GM19324 (cell line): Measurements from ENCODE around the gene DISC1.
"Not testable (repeated sequence)": the region's sequence is repeated elsewhere in the genome, so short reads cannot be mapped to it uniquely, and the experiment has no call there.

Source experiments
- ATAC-seq: cut with Tn5 transposase; IDR thresholded peaks from one replicate; pipeline ENCODE4 v1.9.1; 2021; ENCODE audit warnings: mild to moderate bottlenecking, moderate library complexity; ENCODE audit not compliant: unreplicated experiment, low FRiP score

The DISC1 gene

GRCh38 chr1:231626535-231626950 is at the start of gene DISC1:
Gene DISC1, plus strand, starts transcription at chr1:231626790. Its CDS starts 78 bp downstream, at chr1:231626868.
- ATAC-seq = no peak

GRCh38 chr1:231576804-231577718 is 49.5 kb upstream of the DISC1 start:
- no peak for ATAC-seq

- no peak for ATAC-seq
These were observed 45.7 kb upstream of the DISC1 start for GRCh38 chr1:231580874-231581273.

DNA sequence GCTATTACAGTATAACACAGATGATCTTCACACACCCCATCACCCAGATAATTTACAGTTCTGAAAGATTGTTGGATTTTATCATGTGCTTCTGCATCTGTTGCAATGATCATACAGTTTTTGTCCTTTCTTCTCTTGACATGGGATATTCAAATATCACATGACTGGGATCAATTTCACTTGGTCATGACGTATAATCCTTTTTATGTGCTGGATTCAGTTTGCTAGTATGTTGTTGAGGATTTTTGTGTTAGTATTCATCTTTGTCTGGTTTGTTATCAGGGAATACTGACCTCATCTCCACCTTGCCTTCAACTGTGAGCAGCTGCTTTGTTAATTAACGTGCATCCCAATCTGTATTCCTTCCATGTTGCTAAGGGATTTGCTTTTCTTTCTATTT is 44.7 kb upstream of the DISC1 start:
- no peak for ATAC-seq

DNA sequence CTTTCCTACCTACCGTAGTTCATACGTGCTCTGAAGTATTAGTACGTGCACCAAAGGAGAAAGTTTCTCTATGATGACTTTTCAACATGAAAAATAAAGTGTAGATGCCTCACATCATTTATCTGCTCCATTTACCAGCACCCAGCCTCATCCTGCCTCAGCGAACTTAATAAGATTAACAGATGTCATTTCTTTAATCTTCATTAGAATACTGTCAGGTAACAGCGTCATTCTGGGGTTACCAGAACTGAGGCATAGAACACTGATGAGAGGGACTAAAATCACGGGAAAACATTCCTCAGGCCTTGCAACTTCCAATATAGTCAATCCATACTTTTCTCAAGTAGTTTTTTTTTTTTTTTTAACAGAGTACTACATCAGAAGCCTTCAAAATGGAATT is 43.2 kb upstream of the DISC1 start:
- no peak for ATAC-seq

GRCh38 chr1:231584117-231584516 is 42.5 kb upstream of the DISC1 start:
- no peak for ATAC-seq

DNA sequence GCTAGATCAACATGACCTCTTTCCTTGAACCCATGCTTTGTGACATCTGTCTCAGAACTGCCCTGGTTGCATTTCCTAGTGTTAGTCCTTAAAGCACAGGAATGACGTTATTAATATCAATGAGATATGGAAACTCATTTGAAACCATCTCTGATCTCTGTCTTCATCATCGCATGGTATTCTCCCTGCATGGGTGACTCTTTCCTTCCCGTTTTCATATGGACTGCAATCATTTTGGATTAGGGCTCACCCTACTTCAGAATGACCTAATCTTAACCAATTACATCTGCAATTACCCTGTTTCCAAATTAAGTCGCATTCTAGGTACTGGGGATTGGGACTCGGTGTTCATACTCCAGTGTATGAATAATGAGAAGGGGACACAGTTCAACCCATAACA is 41.7 kb upstream of the DISC1 start:
- no peak for ATAC-seq

GRCh38 chr1:231590453-231591198 is 36.0 kb upstream of the DISC1 start:
- no peak for ATAC-seq

DNA sequence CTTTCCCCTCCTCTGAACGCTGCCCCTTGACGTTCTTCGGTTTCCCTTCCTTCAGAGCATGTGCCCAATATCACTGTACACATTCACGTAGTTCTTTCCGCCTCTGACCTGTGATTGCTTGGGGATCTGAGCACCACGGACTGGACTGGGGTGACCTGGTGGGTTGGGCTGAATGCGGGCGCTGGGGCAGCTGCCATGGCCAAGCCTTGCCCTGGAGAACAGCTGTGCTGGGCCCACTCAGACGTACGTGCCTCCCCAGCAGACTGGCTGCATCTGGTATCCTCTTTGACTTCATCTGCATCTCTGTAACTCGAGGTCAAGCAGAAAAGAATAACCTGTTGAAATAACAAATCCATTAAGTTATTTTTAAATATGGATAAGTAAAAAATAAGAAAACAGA is 35.1 kb upstream of the DISC1 start:
- no peak for ATAC-seq

DNA sequence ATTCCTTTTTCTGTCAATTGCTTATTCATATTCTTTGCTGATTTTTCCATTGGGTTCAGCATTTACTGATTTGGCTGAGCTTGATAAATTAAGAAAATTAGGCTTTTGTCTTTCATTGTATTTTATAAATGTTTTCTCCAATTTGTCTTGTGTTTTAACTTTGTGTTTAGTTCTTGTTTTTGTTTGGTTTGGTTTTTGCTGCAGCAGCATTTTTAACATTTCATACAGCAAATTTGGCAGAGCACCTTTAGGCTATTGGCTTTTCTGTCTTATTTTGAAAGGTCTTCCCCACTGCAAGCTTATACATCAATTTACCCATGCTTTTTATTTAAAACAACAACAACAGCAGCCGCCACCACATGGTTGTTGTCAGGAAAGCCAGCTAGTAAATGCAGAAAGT is 33.8 kb upstream of the DISC1 start:
- ATAC-seq = no peak

GRCh38 chr1:231593264-231593663 is 33.3 kb upstream of the DISC1 start:
- ATAC-seq = not testable (repeated sequence)

DNA sequence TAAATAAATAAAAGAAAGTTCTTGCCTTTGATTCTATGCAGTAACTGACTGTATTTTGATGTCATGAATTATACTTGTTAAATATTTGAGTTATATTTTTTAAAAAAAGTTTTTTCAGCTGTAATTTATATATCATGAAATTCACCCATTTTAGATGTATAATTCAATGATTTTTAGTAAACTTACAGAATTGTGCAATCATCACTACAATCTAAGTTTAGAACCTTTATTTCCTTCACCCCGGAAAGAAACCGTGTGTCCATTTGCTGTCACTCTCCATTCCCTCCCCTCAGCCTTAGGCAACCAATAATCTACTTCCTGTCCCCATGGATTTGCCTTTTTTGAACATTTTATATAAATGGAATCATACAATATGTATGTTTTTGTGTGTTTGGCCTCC is 32.5 kb upstream of the DISC1 start:
- ATAC-seq = no peak

- no peak for ATAC-seq
These were observed 31.8 kb upstream of the DISC1 start for GRCh38 chr1:231594749-231595148.

DNA sequence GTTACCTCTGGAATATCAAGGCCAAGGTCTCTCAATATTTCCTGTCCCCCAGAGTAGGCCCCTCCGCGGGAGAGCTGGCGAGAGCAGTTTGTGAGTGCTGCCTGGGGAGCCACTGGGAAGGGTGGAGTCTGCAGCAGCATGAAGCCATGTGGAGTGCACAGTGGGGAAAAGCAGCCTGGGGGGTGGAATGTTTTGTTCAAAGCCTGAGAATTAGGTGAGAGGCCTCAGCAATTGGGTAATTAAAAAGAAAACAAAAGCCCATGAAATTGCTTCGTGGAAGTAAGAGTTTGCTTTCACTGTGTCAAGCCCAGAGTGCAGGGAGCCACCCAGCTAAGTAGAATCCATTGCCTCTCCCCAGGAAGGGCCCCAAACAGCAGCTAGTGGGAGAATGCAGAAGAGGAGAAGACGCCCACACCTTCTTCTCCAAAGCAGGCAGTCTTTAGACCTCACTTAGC is 30.2 kb upstream of the DISC1 start:
- ATAC-seq = no peak

DNA sequence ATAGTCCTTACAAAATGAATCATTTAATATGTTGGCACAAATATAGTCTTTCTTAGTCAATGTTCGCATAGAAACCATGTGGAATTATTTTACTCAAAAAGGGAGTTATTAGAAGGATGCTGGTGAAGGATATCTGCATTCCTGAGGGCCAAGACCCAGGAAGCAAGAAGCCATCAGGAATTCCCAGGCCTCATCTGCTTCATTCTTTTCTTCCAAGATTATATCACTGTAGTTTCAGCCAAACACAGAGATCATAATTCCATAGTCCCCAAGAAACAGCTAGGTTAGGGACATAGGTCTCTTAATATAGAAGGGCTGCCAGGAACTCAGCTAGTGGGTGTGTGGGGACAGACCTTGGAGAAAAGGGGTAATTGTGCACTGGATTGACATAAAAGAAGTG is 28.6 kb upstream of the DISC1 start:
- ATAC-seq = no peak

- ATAC-seq = no peak
These were observed 26.1 kb upstream of the DISC1 start for GRCh38 chr1:231600458-231600976.

GRCh38 chr1:231601824-231602672 is 24.5 kb upstream of the DISC1 start:
- no peak for ATAC-seq

DNA sequence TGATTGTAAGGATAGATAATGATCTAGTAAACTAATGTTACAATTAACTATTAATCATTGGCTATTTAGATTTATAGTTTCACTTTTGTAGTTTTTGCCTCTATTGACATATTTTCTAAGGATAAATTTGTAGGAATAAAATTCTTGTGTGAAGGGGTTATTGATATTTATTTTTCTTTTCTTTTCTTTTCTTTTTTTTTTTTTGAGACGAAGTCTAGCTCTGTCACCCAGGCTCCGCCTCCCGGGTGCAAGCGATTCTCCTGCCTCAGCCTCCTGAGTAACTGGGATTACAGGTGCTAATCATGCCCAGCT is 24.0 kb upstream of the DISC1 start:
- no peak for ATAC-seq

DNA sequence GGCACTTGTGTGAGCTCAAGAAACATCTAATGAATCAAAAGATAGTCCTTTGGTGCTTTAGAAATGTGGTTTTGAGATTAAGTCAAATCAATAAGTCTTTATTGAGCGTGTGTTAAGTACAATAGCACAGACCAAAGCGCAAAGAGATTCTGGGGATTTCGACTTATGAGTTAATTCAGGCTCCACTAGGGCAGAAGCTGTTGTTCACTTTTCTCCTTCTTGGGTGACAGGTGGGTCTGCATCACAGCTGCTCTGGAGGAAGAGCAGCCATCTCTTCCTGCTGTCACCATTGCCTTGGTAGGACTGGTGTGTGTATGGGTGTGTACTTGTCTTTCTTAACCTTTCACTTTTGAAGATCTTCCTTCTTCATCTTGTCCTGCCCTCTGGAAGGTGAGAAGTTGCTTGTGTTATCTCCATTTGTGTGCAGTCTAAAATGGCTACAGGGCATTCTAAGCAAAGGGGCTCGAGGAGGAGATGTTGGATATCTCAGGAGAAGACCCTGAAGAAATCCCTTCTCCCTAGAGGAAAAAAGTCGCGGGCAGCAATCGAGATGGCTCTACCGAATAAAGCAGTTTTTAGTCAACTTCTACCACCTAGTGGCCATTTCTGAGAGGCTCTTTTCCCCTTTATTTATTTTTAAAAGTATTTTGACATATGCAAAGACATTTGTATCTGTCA is 22.9 kb upstream of the DISC1 start:
- ATAC-seq = peak; percentile 49

- ATAC-seq = no peak
These were observed 22.3 kb upstream of the DISC1 start for GRCh38 chr1:231604276-231604621.
